Measurements from ENCODE around the gene ANKRD36. TPM values are rescaled to one million over a fixed set of nuclear protein-coding genes. Genes with fewer than 3 reads are reported as not detected.
"Not testable (repeated sequence)": the region's sequence is repeated elsewhere in the genome, so short reads cannot be mapped to it uniquely, and the experiment has no call there.

ANKRD36 gene
- total RNA-seq, 1 experiment from 2014 or later: 4.8 TPM

- H3K4me3 ChIP-seq, H3K9me3 ChIP-seq, H3K27me3 ChIP-seq, DNase-seq: not testable (repeated sequence)
- H3K36me3 ChIP-seq: peaks cover 15% of the 10 kb centered on the region
Measured at GRCh38 chr2:97230848-97231585, 118.1 kb downstream of the ANKRD36 start.

GRCh38 chr2:97232981-97233380 lies 120.0 kb downstream of the ANKRD36 start:
- not testable (repeated sequence) for H3K4me3 ChIP-seq, H3K27me3 ChIP-seq, H3K9me3 ChIP-seq, DNase-seq, H3K36me3 ChIP-seq

- not testable (repeated sequence) for H3K9me3 ChIP-seq, H3K27me3 ChIP-seq, H3K36me3 ChIP-seq, H3K4me3 ChIP-seq, DNase-seq
Measured at GRCh38 chr2:97233660-97234295, 120.8 kb downstream of the ANKRD36 start.

DNA sequence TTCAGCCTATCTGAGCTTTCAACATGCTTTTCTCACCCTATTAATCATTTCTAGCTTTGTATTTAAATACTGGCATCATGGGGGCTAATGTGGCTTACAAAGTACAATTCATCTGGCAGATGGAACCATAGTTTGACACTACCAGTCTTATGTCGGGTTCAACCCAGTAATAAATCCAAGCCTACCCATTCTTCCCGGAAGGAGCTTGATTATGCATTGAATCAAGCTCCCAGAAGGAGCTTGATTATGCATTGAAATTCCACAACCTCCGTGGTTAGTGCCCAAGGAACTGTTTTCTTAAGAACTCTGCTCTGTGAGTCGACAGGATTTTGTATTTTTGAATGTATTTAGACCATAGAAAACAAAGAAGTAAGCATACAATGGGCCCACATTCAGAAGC lies 148.2 kb downstream of the ANKRD36 start:
- H3K4me3 ChIP-seq, H3K36me3 ChIP-seq, H3K27me3 ChIP-seq, H3K9me3 ChIP-seq, DNase-seq: not testable (repeated sequence)

- not testable (repeated sequence) for H3K4me3 ChIP-seq
Measured at GRCh38 chr2:97266449-97266848, 153.5 kb downstream of the ANKRD36 start.

GRCh38 chr2:97267411-97268074 lies 154.6 kb downstream of the ANKRD36 start:
- Histone ChIP-seq H3K4me3 (no peak overlapping the region), H3K27me3 (no peaks in the 10 kb centered on the region), H3K36me3 (peaks cover 7% of the 10 kb centered on the region), H3K9me3 (no peaks in the 10 kb centered on the region)
- no peak for DNase-seq

More at GRCh38 chr2:97266449-97266848, 153.5 kb downstream of the ANKRD36 start:
- H3K9me3 ChIP-seq, DNase-seq, H3K36me3 ChIP-seq, H3K27me3 ChIP-seq: not testable (repeated sequence)

- not testable (repeated sequence) for H3K4me3 ChIP-seq, H3K27me3 ChIP-seq, H3K36me3 ChIP-seq, H3K9me3 ChIP-seq, DNase-seq
Measured at GRCh38 chr2:97268075-97268591, 155.2 kb downstream of the ANKRD36 start.

GRCh38 chr2:97276232-97276798 lies 163.4 kb downstream of the ANKRD36 start:
- not testable (repeated sequence) for H3K27me3 ChIP-seq, H3K9me3 ChIP-seq, H3K4me3 ChIP-seq, DNase-seq, H3K36me3 ChIP-seq

DNA sequence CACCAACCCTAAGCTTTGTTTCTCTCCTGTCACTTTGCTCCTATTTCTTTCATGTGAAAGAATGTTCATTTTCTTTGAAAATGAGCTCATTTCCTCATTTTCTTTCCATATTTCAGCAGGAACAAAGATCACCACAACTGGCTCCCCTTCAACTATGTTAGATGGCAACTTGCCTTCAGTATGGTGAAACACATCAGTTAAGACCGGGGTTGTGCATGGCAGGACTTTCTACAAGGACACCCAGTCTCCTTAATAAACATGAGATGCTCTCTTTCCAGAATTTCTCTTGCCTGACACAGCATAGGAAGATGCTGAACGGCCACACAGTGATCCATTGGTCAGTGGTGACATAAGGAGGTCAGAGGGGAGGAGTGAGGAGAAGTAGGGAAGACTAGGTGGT lies 172.2 kb downstream of the ANKRD36 start:
- H3K36me3 ChIP-seq, H3K9me3 ChIP-seq, DNase-seq, H3K27me3 ChIP-seq, H3K4me3 ChIP-seq: not testable (repeated sequence)

- H3K36me3 ChIP-seq, DNase-seq, H3K4me3 ChIP-seq, H3K9me3 ChIP-seq, H3K27me3 ChIP-seq: not testable (repeated sequence)
Measured at GRCh38 chr2:97293687-97294086, 180.7 kb downstream of the ANKRD36 start.

Other genes starting within 250 kb of the ANKRD36 start
- gene SEMA4C, start 243.1 kb upstream of the ANKRD36 start, total RNA-seq (2014; rRNA removed; shearing (Covaris generic); ENCODE audit: low replicate concordance): 12.6 and 16.2 TPM in 2 replicates
- not detected in 2 replicates for gene FAM178B, start 126.6 kb upstream of the ANKRD36 start, total RNA-seq (2014; rRNA removed; shearing (Covaris generic); ENCODE audit: low replicate concordance)
- 0.72 and 8.0 TPM in 2 replicates for gene FAHD2B, start 18.3 kb upstream of the ANKRD36 start, total RNA-seq (2014; rRNA removed; shearing (Covaris generic); ENCODE audit: low replicate concordance)

Measured in MG63 (cell line).